Subcutaneous adipose tissue (tissue), 4 donors: Measurements from ENCODE around the gene EPSTI1. TPM values are rescaled to one million over a fixed set of nuclear protein-coding genes. Genes with fewer than 3 reads are reported as not detected.

Experiments
- total RNA-seq, 4 donors: library from RNA; depleted of rRNA; stranded (reverse); fragments of >200 nt; gene quantifications; one replicate each; pipeline ENCODE4 v1.1.0, GENCODE V29; 2016
- TF ChIP-seq, protein P1 (sequence below): fragments of 450-650 bp; IDR thresholded peaks from one replicate; pipeline ENCODE4 v1.5.1; 2016; ENCODE audit warnings: low read depth, mild to moderate bottlenecking, control low read depth, antibody characterized with exemption, moderate library complexity

Gene EPSTI1
- total RNA-seq, 4 donors from 2014 or later, result 4.4 to 18.5 (median 12.0) TPM

DNA sequence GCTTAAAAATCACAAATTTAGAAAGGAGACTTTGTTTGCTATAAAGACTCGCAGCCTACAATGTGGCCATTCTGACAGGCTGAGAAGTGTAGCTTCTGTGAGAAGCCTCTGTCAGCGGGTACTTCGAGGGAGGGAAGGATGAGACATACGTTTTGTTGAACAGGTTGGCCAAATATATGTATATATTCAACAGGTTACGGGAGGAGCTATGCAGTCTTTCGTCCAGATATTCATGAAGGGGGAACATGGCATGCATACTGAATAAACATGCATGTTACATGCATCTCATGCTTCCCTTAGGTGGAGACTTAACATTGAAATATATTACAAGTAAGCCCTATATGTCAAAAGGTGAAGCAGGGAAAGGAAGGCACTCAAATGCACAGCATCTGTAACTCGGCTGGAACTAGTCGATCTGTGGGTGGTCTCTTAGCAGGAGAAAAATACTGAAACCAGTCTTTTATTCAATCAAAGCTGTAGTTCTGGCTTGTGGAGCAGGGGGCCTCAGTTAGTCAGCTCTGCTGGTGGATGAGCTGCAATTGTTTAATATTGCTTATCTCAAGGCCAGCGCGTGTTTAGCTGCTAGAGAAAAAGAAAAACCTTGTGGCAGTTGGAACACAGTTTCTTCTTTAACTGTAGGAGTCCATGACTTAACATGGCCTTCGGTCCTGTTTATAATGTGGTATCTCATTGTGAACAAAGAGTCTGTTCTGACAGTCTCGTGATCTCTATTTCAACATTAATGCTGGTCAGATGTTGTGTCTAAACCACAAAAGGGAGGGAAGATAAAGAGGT is 116.4 kb downstream of the EPSTI1 start:
- TF ChIP-seq, protein P1, sequence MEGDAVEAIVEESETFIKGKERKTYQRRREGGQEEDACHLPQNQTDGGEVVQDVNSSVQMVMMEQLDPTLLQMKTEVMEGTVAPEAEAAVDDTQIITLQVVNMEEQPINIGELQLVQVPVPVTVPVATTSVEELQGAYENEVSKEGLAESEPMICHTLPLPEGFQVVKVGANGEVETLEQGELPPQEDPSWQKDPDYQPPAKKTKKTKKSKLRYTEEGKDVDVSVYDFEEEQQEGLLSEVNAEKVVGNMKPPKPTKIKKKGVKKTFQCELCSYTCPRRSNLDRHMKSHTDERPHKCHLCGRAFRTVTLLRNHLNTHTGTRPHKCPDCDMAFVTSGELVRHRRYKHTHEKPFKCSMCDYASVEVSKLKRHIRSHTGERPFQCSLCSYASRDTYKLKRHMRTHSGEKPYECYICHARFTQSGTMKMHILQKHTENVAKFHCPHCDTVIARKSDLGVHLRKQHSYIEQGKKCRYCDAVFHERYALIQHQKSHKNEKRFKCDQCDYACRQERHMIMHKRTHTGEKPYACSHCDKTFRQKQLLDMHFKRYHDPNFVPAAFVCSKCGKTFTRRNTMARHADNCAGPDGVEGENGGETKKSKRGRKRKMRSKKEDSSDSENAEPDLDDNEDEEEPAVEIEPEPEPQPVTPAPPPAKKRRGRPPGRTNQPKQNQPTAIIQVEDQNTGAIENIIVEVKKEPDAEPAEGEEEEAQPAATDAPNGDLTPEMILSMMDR, result no peak

- TF ChIP-seq, protein P1, result no peak
Observed at GRCh38 chr13:42874221-42874620, 117.8 kb downstream of the EPSTI1 start.

DNA sequence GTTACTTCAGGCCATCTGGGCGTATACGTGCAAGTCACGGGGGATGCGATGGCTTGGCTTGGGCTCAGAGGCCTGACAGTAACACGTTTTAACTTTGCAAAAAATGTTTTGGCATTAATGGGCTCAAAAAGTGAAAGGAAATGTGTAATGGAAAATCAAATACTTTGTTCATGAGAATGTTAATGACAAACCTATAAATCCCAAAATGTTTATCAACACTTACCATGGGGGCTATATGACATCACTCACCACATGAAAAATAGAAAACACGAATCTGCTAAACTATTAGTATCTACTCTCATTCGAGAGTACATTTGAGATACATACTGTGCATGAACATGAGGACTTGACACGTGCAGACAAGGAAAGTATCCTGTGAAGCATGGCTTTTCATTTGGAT is 119.0 kb downstream of the EPSTI1 start:
- TF ChIP-seq, protein P1, result no peak

DNA sequence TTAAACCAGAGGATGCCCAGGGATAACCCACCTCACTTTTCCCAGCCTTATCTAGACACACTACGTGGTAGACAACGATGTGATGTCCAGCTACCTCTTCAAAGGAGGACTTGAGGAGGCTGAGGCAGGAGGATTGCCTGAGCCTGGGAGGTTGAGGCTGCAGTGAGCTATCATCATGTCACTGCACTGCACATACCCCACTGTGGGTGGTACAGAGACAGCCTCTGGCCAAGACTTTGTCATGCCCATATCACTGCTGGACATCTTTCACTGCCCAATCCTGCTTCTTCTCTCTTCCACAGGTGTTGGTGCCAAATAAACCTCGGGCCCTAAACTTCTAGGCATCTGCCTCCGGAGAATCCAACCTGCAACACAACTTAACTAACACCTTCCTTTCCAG is 124.8 kb downstream of the EPSTI1 start:
- TF ChIP-seq, protein P1, result no peak

DNA sequence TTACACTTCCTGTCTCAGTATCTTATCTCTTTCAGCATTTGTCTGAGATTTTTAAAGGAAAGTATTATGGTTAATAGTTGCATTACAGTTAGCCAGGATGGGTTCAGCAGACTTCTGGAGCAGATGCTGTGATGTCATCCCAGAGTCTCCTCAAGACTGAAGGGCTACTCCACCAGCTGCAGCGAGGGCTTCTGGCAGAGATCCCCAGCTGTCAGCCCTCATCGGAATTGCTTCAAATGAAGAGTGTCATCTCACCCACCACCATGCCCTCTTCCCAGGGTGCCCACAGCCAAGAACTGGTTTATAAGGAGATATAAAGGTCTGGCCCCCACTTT is 126.3 kb downstream of the EPSTI1 start:
- TF ChIP-seq, protein P1, result no peak

DNA sequence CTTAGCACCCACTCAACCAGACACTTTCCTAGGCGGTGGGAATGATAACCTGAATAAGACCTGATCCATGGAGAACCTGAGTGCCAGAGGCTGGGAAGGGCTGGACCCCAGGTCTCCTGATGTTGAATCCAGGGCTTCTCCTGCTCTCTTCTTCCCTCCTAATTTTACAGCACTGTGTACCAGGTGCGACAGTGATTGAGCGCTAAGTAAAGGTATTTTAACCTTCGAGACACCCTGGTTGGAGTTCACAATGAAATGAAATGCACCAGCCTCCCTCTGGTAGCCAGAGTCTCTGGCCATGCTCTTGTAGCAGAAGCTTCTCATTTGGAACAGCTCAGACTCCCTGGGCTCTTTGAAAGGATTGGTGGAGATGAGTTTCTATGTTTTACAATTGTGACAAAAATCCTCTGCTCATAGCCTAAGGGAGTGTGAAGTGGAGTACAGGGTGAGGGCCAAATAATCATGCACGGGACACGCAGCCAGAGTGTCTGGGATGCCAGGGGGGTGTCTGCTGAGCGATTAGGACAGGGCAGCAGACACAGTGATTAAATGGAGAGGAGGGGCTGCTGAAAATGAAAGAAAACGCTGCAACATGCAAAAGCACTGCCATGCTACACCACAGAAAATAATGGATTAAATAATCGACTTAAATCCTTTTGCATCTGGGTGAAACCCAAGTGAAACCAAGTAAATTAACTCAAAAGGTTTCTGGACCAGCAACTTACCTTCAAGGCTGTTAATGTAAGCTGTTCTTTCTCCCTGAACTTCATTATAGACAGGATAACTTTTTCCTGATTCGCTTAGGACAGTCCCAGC is 126.9 kb downstream of the EPSTI1 start:
- TF ChIP-seq, protein P1, result no peak

GRCh38 chr13:42860485-42860884 is 131.6 kb downstream of the EPSTI1 start:
- TF ChIP-seq, protein P1, result no peak
